Embryonic facial prominence (tissue), 1 donor: ENCODE measurements around the gene UFSP2.
A peak's percentile ranks its signal among the peaks of the same experiment; 100 is the strongest.

Experiments
- DNase-seq: peaks from one replicate; pipeline ENCODE4 v3.0.0-alpha.2; 2016; ENCODE audit errors: extremely low spot score

The UFSP2 gene, protein sequence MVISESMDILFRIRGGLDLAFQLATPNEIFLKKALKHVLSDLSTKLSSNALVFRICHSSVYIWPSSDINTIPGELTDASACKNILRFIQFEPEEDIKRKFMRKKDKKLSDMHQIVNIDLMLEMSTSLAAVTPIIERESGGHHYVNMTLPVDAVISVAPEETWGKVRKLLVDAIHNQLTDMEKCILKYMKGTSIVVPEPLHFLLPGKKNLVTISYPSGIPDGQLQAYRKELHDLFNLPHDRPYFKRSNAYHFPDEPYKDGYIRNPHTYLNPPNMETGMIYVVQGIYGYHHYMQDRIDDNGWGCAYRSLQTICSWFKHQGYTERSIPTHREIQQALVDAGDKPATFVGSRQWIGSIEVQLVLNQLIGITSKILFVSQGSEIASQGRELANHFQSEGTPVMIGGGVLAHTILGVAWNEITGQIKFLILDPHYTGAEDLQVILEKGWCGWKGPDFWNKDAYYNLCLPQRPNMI

DNA sequence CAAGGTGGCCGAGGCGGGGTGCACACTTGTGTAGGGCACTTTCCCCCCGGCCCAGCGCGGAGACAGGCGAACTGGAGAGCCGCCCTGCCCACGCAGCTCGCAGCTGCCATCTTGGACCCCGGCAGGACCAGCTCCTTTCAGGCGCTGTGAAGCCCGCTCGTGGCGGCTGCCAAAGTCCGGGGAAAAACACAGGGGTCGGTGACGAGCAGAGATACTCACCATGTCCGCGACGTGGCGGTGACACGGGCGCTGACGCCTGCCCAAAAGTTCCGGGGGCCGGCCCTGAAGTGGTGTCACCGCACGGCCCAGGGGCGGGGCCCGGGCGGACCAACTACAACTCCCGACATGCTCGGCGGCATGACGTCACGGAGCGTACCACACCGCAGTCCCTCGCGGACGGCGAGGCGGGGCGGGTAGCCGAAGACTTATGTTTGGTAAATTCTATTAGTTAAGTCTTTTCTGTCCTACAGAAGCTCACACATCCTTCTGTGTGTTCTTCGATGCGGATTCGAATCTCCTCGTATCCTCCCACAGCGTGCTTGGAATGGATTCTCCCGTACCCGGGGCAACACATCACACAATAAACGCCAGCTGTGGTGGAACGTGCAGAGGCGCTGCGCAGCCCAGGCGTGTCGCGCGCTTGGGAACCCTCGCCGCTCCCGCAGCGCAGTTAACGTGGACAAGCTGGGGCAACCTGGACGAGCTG is at the start of gene UFSP2:
Gene UFSP2, minus strand, starts transcription at position 318 of the 706 bp plus-strand sequence. Its CDS starts 96 bp downstream, at position 222.
- peak; percentile 87 for DNase-seq

DNA sequence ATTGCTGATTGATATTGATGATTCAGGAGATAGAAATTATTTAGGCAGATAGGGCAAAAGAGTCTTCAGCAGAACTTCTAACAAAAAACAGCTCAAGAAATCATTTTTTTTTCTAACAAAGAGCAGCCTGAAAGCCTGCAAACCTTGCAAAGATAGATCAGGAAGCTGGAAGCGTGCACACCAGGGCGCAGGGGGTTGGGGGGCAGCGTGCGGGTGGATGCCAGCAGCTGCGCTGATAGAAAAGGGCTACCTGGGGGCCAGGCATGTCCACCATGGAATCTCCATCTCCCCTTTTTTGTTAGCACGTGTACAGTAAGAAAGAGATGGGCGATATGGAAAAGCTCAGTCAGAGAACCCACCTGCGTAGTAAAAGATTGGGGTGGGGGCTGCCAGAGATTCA is 47.5 kb upstream of the UFSP2 start:
- no peak for DNase-seq

DNA sequence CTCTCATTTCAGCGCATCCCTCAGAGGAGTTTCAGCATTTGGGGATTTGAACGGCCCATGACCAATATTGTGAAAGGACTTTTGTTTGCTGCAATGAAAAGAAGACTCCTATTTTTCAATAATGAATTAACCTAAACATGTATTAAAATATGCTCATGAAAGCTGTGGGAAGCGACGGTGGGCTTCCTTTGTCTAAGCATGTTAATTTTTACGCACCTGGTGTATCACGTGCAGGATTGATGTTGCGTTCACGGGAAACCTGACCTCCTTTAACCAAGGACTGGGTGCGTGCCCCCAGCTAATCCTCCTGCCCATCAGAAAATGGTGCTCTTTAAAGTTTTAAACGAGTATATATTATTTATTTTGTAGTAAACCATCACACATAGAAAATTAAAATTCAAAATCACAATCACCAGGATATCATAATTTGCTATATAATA is 46.4 kb upstream of the UFSP2 start:
- no peak for DNase-seq

DNA sequence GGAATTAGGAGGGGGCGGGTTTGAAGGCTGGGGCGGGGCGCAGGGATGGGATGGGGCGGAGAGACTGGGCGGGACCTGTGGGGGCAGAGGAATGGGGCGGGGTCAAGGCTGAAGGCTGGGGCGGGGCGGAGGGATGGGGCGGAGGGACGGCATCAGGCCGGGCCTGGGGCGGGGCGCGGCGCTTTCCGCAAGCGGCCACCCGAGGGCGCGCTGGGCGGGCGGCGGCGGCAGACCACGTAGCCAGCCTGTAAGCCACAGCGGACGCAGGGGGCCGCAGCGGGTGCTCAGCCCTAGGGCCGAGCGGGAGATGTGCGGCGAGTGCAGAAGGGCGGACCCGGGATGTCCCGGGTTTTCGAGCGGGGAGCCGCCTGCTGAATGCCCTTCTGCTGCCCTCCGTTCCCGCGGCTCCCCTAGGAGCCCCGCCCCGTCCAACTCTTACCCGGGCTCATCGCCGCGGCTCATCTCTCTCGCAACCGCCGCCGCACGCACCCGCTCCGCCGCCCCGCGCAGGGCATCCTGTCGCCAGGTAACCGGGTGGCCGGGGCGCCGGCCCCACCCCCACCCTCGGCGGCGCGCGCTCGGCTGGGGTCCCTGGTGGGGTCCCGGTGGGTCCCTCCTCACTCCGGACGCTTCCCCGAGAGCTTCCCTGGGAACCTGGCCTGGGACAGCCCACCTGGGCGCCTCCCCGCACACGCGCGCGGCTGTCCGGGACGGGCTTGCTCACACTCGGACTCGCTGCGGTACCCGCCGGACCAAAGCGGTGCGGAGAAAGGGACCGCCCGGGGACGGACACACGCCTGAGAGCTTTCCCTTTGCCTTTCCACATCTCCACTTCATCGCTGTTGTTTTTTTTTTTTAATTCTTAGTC is 45.7 kb upstream of the UFSP2 start, which contains the start of gene CCDC110:
Gene CCDC110, minus strand, starts transcription at position 499 of the 868 bp plus-strand sequence. Its CDS starts 50 bp downstream, at position 449.
- DNase-seq: peak; percentile 99

DNA sequence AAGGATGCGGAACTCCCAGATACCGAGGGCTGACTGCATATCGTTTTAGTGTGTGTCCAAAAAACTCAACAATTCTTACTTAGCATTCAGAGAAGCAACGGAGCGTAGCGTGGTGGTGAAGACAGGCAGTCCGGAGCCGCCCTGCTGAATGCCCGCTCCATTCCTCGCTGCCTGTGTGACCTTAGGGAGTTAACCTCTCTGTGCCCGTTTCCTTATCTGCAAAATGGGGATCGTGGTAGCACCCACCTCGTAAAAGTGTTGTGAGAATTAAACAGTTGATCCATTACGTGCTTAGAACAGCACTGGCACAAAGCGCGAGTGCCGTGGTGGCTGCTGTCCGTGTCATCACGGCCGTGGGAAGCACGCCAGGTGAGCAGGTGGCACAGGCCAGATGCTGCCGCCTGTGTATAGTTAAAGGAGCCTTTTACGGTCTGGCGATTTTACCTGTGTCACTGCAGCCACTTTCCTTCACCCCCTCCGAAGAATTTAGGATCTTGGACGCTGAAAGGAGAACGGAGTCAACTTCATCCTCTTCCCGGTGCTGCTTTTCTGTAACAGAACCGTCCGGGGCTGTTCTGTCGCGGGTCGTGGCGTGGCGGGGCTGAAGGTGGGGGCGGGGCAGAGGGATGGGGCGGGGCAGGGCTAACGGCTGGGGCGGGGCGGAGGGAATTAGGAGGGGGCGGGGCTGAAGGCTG is 44.9 kb upstream of the UFSP2 start:
- DNase-seq: no peak

DNA sequence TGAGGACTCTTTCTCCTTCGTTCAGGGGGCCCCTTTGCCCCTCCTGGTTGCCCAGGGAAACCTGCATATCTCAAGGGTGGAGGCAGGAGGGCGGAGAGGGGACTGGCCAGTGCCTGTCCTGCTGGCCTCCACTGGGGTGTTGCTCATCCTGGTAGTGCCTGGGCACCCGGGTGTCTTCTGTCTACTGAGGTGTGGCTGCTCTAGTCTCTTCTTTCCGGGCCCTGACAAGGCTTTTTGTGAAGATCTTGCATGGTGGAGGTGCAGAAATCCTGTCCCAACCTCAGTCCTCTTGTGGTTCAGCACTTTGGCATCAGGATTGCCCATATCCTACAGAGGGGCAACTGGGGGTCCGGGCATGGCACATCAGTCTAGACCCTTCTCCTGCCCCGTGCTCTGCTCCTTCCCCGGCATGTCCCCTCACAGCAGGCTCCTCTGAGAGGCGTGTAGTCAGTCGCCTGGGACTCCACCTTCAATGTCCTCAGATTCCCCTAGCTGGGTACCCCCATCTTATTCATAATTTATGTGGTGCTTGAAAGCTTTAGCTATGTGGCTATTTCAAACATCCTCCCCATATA is 43.9 kb upstream of the UFSP2 start:
- DNase-seq: no peak

DNA sequence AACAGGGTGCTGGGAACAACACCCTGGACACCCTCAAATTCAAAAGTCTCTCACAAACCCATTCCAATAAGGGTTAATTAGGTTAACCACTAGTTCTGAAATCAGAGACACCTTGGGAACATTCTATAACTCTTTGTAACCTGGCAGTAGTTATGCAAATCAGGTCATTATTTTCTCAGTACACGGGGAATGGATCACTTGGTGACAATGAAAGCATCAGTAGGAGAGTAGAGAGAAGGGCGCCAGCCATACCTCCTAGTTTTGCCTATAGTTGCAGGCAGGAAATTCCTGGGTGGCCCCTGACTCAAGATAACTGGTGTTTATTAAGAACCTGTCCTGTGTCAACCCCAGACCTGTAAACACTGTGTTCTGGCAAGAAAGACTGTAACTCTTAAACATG is 43.2 kb upstream of the UFSP2 start:
- no peak for DNase-seq

DNA sequence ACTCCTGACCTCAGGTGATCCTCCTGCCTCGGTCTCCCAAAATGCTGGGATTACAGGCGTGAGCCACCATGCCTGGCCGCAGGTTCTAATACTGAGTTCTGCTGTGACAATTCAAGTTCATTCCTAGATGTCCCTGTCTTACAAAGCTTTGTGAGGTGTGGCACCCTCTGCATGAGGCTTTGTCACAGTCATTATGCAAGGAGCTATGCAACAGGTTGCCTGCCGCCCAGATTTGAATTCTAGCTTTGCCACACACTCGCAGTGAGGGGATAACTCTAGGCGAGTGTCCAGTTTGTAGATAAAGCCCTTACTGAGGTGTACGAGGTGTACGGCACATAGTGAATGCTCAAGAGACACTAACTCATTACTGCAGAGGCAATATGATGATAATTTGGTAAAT is 42.2 kb upstream of the UFSP2 start:
- DNase-seq: no peak

DNA sequence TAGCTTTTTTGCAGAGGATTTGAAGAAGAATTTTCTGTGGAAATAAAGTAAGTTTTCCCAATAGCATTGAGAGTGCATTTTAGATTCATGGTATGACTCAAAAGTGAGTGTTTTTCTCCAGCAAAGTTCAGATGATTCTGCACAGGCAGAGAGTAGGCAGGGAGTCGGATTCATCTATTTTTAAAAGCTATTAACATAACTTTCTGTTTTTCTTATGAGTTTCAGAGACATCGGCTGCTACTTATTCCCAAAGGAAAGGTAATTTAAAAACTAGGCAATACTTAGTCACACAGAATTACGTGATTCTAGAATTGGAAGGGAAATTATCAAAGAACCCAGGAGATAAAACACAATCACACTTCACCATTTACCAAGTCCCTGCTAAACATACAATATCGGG is 41.3 kb upstream of the UFSP2 start:
- no peak for DNase-seq

DNA sequence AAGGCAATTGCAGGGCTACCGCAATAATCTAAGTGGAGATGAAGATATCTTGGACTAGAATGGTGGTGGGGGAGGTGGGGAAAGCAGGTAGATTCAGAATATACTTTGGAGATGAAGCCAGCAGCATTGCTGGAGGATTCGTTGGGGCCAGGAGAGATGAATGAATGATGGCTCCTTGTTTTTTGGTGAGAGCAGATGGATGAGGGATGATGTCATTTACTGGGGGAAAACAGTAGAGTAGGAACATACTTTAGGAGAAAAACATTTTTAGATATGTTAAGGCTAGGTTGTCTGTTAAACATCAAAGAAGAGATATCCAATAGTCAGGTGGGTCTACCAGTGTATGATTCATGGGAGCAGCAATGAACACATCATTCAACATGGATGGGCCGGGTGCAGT is 39.9 kb upstream of the UFSP2 start:
- no peak for DNase-seq

DNA sequence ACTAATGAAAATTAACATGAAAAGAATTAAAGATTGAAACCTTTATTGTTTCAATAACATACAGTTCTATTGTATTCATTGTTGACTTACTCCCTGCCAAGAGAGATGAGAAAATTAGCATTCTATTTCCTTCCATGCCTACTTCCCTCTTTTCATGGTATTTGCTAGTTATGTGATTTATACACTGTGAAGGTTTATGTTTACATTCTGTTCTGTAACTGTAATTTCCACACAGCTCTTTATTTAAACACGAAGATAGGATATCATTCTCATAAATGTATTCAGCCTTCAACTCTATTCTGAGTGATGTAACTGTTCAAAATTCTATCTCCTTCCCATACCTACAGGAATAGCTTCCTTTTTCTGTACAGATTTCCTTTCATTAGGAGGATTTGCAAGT is 39.1 kb upstream of the UFSP2 start:
- no peak for DNase-seq

DNA sequence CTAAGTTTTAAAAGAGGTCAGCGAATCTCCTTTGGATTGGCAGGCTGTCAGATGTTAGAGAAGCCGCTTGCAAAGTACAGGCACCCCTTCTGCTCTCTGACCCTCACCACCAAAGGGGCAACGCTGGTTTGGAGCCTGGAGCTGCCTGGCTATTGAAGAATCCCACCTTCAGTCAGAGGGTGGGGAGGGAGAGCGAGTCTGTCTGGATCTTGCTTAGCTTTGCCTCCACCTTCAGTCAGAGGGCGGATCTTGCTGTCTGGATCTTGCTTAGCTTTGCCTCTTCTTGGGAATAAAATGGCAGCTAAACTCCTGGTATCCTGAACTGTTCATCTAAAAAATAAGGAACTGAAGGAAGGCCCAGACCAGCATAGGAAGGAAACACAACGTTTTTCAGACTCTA is 38.4 kb upstream of the UFSP2 start:
- DNase-seq: no peak

DNA sequence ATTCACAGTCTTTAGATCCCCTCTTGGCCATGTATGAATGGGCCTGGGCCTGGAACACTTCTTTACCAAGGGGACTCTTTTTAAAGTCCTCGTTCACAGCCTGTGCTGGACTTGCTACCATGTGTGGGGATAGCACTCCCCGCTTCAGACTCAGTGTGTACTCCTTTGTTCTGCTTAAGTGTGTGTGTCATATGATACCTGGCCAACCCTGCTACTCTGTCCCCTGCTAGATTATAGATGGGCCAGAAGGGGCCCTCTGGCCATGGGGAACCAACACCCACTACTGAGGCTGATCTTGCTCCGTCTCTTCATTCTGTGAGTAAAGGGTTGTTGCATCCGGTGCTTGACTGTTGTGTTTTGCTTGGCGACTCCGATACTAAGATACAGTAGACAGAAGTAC is 37.8 kb upstream of the UFSP2 start:
- DNase-seq: no peak

DNA sequence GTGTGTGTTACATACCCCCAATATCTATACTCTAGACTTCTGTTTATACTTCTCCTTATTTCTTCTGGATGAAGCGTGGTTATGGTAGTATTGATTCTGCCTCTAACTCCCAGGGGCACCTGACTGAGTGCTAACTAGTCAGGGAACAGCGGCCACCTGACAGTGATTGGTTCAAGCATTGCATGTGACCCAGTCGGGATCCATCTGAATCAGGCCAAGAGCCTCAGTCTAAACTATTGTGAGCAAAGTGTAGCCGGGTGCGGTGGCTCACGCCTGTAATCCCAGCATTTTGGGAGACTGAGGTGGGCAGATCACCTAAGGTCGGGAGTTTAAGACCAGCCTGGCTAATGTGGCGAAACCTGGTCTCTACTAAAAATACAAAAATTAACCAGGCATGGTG is 35.8 kb upstream of the UFSP2 start:
- no peak for DNase-seq

DNA sequence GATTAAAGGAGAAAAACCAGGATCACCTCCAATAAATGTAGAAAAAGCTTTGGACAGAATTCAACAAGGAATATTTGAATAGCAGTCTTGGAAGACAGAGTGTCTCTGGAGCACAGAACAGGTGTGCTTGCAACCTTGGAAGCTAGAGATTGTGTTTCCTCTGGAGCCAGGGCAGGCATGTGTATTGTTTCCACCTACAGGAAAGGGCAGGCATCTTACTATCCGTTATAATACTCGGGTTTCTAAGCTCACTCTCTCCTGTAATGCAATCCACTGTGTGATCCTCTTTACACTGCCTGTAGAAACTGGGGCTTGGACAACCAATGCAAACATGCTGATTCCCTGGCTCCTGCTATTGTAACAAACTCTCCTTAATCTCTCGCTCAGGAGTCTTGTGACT is 31.4 kb upstream of the UFSP2 start:
- no peak for DNase-seq

DNA sequence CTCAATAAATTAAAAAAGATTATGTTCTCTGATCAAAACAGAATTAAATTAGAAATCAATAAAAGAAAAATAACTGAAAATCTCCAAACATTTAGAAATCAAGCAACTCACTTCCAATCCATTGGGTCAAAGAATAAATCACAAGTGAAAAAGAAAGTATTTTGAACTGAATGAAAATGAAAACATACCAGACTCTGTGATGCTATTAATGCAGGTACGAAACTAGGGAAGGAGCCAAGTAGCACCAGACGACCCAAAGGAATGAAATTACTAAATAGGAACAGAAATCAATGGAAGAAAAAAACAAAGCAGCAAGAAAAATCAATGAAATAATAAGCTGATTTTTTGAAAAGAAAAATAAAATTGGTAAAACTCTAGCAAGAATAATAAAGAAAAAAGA is 30.4 kb upstream of the UFSP2 start:
- DNase-seq: no peak

DNA sequence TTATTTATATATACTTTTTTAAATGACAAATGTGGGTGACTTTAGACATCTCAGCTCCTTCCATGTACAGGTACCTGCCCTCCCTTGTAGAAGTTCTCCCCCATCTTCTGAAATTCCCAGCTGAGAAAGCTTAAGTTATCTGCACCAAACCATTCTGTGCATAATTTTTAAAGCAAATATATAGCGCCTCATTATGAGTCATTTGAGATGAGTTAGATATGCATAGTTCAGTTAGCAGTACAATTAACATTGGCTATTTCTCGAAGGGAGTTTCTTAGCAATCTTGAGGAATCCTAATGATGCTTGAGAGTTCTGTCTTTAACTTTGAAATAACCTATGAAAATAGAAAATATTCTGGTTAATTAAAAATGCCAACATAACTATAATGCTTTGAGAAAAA is 19.4 kb upstream of the UFSP2 start:
- DNase-seq: no peak

DNA sequence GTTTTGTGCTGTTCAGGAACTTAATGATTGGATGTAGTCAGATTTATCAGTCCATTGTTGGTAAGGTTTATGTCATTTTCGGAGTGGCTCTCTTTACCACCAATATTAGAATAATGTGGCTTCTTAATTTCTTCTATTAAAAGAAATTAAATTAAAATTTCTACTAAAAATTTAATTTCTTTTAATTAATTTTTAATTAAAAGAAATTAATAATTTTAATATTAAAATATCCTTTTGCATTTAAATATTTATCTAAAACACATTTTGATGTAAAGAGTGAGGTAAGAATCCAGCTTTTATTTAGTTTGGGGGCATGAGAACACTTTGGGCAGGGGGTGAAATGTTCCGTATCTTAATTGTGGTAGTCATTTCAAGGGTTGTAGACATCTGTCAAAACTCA is 15.7 kb upstream of the UFSP2 start:
- no peak for DNase-seq

DNA sequence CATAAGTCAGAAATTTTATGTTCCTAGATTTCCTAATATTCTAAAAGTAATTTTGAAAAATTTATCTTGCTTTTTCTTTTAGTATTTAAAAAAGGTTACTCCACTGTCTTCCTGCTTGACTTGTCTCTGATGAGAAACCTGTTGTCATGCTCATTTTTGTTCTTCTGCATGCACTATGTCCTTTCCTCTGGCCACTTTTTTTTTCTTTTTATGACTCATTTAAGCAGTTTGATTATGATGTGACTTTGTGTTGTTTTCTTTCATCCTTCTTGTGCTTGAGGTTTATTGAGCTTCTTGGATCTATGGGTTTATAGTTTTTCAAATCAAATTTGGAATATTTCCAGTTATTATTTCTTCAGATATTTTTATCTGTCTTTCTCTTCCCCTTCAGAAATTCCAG is 12.0 kb upstream of the UFSP2 start:
- DNase-seq: no peak

DNA sequence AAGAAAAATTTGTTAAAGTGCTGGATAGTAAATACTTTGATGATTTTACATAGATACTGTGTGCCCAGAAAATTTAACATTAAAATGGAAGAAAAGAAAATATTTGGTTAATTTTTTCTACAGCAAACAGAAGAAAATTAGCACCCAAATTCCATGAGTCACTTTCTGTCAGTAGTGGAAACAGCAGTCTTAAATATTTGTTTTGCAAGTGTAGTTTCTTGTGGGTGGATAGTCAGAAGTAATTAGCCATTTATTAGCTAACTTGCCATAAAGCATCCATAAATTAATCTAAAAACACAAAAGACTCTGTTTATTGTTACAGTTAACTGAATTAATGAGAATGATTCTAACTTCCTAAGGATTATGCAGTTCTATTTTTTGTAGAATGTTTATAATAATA is 9.7 kb upstream of the UFSP2 start:
- no peak for DNase-seq

DNA sequence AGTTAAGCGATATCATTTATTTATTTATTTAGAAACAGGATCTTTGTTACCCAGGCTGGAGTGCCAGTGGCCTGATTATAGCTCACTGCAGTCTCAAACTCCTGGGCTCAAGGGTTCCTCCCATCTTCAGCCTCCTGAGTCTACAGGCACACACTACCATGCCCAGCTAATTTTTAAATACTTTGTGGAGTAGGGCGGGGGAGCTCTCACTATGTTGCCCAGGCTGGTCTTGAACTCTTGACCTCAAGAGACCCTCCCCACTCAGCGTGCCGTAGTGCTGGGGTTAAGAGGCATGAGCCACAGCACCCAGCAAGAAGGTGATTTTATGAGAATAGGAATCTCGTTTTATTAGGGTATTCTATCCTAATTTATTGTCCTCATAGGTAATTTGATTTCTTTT is 3.9 kb upstream of the UFSP2 start:
- DNase-seq: no peak
